GM18868 (cell line): ENCODE measurements around the gene NSG2.

Experiments used
- ATAC-seq: cut with Tn5 transposase; IDR thresholded peaks from one replicate; pipeline ENCODE4 v1.9.1; 2021; ENCODE audit warnings: mild to moderate bottlenecking, moderate library complexity; ENCODE audit not compliant: unreplicated experiment

Gene NSG2

DNA sequence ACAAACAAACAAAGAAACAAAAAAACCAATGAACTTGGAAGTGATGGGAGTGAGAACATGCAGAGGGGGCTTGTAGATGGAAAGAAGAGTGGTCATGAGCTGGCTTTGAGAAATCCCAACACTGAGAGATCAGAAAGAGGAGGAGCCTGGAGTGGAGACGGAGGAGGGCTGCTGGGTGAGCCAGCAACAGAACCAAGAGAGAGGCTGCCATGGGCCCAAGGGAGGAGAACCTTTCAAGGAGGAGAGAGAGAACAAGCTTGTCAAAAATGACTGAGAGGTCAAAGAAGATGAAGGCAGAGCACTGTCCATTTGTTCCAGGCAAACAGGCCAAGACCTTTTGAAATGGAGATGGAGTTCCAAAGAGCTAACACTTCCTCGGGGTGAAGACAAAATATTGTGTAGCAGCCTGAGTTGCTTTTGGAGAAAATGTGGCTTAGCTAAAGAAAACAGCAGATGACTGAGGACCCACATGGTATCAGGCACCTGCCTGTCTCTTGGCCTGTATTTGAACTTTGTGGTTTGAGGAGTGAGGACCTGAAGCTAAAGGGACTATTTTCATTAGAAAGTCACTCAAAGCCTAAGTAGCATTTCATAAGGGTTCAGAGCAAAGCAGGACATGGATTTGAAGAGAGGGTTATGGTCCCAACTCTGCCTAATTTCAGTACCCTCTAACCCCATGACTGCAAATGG lies 13.1 kb downstream of the NSG2 start:
- no peak for ATAC-seq

- ATAC-seq: no peak
Measured at GRCh38 chr5:174059247-174059646, 13.7 kb downstream of the NSG2 start.

DNA sequence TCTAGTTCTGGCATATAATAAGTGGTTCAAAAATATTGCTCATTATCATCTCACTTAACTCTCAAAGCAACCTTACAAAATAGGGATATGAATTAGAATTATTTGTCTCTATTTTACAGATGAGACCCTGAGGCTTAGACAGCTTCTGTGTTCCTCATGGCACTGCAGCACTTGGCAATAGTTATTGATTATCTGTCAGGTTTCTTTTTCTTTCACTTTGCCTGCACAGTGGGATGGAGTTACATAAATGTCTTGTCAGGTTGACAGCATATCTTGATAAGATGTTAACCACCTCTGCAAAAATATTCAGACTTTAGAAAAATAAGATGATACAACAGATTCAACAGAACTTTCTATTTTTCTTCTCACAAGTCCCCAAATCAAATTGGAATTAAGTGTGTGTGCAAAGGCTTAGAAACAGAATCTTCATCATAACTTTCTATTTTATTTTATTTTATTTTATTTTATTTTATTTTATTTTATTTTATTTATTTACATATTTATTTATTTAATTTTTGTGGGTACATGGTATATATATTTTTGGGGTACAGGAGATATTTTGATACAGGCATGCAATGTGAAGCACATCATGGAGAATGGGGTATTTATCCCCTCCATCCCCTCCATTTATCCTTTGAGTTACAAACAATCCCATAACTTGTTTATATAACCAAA lies 17.7 kb downstream of the NSG2 start:
- no peak for ATAC-seq

- ATAC-seq: no peak
Measured at GRCh38 chr5:174064171-174064570, 18.7 kb downstream of the NSG2 start.

DNA sequence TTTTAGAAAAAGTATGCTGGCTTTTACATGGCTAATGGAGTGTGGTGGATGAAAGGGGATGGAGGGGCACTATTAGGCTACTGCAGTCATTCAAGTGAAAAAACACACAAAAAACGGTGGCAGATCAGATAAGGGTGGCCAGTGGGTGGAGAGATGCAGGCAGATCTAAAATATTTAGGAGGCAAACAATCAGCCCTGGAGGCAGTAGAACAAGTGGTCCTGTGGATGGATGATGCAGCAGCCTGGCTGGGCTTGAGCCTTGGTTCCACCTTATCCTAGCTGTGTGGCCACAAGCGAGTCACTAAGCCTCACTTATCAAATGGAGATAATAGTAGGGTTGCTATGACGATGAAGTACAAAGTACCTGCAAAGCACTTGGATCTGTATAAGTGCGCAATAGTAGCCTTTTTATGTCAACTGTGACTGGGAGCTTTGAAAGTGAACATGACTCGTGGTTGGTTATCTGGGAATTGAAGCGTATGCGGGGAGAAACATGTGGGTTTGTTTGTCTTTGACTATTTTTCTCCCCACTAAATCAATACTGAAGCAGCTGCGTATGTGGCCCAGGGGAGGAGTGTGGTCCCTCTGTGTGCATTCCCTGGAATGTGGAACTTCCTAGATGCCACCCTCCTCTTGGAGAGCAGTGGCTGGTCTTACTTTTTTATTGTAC lies 20.2 kb downstream of the NSG2 start:
- ATAC-seq: no peak

DNA sequence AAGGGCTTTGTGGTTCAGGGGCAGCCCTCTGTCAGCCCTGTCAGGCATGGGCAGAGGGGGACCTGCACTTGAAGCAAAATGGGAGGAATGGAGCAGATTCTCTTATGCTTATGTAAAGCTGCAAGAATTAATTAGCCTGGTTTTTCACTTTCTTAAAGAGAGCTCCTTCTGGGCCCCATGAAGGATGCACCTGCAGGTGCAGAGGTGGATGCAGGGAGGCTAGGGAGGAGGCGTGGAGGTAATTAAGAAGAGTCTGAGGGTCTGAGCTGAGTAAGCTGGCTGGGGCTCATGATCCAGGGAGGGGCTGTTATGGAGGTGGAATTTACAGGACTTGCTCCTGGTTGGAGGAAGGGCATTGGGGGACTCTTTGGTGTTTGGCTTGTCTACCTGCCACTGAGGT lies 22.0 kb downstream of the NSG2 start:
- no peak for ATAC-seq

GRCh38 chr5:174071484-174071883 lies 26.0 kb downstream of the NSG2 start:
- no peak for ATAC-seq

- ATAC-seq: no peak
Measured at GRCh38 chr5:174073122-174073660, 27.7 kb downstream of the NSG2 start.

- no peak for ATAC-seq
Measured at GRCh38 chr5:174074369-174074768, 28.9 kb downstream of the NSG2 start.

DNA sequence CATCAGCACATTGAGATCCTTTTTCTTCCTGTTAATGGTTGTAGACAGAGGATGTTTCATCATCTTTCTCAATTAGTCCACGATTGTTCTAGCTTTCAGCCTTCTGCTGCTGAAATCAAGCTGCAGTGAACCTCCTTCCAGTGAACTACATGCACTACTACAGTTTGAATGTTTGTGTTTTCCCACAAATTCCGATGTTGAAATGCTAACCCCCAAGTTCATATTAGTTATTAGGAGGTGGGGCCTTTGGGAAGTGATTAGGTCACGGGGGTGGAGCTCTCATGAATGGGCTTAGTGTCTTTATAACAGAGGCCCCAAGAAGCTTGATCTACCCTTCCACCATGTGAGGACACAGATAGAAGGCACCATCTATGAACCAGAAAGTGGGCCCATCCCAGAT lies 32.9 kb downstream of the NSG2 start:
- ATAC-seq: no peak

- no peak for ATAC-seq
Measured at GRCh38 chr5:174082286-174082685, 36.8 kb downstream of the NSG2 start.

- ATAC-seq: no peak
Measured at GRCh38 chr5:174083056-174083827, 37.7 kb downstream of the NSG2 start.

GRCh38 chr5:174084691-174085154 lies 39.2 kb downstream of the NSG2 start:
- ATAC-seq: no peak

DNA sequence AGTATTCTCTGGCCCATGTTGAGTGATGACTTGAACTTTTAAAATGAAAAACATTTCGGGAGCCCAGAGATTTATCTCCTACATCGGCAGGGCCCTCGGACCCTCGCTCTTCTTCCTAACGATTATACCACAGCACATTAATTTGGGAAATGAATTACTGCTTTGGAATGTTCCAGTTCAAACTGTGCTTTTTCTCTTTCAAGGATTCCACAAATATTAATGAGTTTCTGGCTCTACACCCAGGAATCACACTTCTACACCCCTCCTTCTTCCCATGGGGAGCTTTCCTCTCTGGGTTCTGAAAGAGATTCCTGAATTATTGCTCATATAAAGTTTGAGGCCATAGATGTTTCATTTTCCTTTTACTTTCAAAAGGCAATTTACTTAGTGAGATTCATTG lies 41.2 kb downstream of the NSG2 start:
- no peak for ATAC-seq

DNA sequence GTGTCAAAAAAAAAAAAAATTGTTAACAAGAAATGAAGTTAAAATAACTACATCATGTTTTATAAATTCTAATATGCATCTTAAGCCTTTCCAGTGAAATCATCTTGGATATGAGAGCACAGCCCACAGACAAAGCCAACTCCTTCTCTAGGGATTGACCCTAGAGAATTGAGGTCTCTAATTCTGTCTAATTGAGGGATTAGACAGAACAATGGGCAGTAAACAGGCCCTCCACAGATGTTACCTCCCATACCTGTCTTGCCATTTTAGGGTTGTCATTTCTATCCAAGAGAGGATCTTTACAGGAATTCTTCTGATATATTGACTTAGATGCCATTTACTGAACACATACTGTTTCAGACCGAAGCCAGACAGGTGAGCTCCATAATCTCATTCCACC lies 42.3 kb downstream of the NSG2 start:
- ATAC-seq: no peak

GRCh38 chr5:174090129-174090528 lies 44.6 kb downstream of the NSG2 start:
- ATAC-seq: no peak

- ATAC-seq: no peak
Measured at GRCh38 chr5:174093123-174093522, 47.6 kb downstream of the NSG2 start.

DNA sequence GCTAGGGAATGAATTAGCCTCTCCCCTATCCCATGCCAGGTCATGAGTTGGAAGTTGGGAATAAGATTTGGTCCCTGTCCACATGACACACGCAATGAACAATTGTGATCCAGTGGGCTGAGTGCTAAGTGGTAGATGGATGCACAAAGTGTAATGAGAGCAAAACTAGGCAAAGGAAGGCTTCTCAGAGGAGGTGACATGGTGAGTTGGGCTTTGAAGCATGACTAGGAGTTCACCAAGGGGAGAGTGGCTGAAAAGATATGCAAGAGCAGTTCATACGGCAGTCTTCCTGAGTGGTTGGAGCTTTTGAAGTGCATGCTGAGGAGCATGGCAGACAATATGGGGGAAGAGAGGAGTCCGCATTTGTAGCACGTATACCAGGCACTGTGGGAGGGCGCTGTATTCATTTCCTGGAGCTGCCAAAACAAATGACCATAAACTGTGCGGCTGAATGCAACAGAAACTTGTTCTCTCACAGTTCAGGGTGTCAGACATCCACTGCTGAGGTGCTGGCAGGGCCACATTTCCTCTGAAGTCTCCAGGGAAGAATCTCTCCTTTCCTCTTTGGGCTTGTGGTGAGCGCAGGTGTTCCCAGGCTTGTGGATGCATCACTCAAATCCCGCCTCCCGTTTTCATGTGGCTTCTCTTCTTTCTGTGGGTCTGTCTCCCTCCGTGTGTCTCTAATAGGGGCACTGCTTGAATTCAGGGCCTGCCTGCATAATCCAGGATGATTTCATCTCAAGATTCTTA lies 49.5 kb downstream of the NSG2 start:
- ATAC-seq: no peak

DNA sequence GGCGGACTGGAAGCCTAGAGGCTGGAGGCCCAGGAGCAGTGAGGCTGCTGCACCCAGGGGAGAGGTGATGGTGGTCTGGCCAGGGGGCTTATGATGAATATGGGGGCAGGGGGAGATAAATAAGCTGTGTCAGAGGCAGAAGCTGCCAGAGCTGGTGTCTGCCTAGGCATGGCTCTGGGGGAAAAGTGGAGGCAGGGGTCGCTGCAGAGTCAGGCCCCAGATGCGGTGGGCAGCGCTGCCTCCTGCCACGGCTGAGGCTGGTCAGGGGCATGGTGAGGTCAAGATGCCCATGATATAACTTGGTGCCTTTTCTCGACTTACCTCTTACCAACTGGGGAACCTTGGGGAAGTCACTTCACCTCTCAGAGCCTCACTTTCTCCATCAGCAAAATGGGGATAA lies 51.1 kb downstream of the NSG2 start:
- ATAC-seq: no peak

- no peak for ATAC-seq
Measured at GRCh38 chr5:174097486-174098185, 52.1 kb downstream of the NSG2 start.
